G401 (cell line): ENCODE measurements around the gene BBOX1. TPM values are rescaled to one million over a fixed set of nuclear protein-coding genes. Genes with fewer than 3 reads are reported as not detected.
"Not testable (repeated sequence)": the region's sequence is repeated elsewhere in the genome, so short reads cannot be mapped to it uniquely, and the experiment has no call there.

Experiments
- DNase-seq: peaks from one replicate; pipeline ENCODE4 v3.0.0-alpha.2; 2015; ENCODE audit warnings: low spot score
- in situ Hi-C: cut with HindIII; loops from 2 replicates; pipeline ENCODE4 v1.10.0; 2016; ENCODE audit warnings: low sequenced_read_pairs, mixed read lengths
- total RNA-seq: library from RNA; depleted of rRNA; stranded (reverse); fragments of >200 nt; shearing (Covaris generic); gene quantifications from 2 replicates; pipeline ENCODE4 v1.2.3, GENCODE V29; 2014; rRNA removed

The BBOX1 gene
- total RNA-seq, 1 experiment from 2014 or later: not detected

GRCh38 chr11:27162237-27162636 is 121.6 kb downstream of the BBOX1 start:
- in situ Hi-C loops: no loop called here
- no peak for DNase-seq

DNA sequence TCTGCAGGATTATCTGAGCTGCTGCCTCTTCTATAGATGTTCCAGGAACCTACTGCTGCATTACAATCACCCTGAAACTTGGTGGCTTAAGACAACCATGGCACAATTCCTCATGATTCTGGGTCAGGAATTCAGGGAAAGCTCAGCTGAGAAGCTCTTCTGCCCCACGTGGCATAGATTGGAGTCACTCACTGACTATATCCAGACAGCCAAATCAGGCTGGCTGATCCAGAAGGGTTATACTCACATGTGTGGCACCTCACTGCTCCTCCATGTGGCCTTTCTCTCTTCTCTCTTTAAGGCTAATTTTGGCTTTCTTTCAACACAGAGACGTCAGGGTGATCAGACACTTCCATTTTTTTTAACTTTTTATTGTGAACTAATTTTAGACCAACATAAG is 125.5 kb downstream of the BBOX1 start:
- in situ Hi-C loops: no loop called here
- DNase-seq: no peak

DNA sequence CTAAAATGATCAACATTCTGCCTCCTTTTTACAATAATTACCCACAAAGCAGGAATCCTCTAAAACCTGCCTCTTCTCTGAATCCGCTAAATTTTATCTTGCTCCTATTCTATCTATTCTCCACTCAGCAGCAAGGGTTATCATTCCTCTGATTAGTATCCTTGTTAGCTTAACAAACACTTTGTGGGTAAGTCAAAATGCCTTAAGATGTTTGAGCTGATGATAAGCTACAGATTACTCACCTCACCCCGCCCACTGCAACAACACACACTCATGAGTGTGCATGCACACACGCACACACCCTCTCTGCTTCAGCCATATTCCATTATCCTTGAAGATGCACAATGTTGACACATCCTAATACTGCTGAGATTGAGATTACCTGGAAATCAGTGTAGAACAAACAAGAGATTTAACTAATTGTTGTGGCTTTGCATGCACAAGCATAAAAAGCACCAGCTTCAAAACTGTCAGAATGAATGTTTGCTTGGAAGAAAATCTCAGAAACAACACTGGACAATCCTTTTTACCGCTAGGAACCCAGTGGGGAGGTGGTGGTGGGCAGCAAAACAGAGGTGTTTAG is 130.9 kb downstream of the BBOX1 start:
- DNase-seq: no peak
- in situ Hi-C loops: no loop called here

DNA sequence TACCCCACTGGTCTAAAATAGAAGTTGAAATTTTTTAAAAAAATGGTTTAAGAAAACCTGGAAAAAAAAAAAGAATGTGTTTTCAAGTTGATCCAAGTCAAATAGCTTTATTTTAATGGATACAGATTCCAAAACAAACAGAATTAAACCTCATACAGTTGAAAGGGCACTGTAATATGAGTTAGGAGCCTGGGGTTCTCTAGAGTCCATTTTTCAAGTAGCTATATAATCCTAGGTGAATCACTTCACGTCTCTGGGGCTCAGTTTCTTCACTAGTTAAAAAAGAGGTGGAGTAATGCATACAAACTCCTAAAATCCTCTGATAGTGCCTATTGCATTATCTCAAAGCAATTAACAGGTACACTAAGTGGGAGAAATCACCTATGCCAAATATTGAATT is 132.9 kb downstream of the BBOX1 start:
- in situ Hi-C loops: no loop called here
- DNase-seq: no peak

DNA sequence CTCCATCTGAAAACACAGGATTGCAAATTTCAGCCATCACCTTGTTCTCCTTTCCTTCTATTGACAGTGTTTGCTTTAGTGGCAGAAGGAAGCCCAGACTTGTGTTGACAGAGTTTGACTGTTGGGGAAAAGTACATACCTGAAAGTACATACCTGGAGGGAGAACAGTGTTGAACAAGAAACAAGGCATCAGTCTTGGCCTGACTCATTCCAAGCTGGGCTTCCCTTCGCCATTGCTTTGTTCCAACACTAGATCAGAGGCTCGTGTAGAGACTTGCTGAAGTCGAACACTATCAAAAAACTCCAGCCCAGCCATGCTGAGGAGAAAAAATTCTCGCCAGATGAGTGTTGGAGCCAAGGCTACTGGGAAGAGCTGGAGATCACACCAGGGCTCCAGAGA is 133.4 kb downstream of the BBOX1 start:
- in situ Hi-C loops: no loop called here
- no peak for DNase-seq

- no peak for DNase-seq
- in situ Hi-C loops: no loop called here
These were observed 134.1 kb downstream of the BBOX1 start for GRCh38 chr11:27174672-27175210.

DNA sequence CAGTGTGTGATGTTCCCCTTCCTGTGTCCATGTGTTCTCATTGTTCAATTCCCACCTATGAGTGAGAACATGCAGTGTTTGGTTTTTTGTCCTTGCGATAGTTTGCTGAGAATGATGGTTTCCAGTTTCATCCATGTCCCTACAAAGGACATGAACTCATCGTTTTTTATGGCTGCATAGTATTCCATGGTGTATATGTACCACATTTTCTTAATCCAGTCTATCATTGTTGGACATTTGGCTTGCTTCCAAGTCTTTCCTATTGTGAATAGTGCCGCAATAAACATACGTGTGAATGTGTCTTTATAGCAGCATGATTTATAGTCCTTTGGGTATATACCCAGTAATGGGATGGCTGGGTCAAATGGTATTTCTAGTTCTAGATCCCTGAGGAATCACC is 134.9 kb downstream of the BBOX1 start:
- in situ Hi-C loops, DNase-seq: not testable (repeated sequence)

Other genes with a start within 250 kb of the BBOX1 start
- gene FIBIN, start 46.7 kb upstream of the BBOX1 start, total RNA-seq: 0.95 TPM in 1 of 2 replicates, not detected in the other